Colonic mucosa (tissue), 4 donors: ENCODE data around the gene DUSP10. TPM values are rescaled to one million over a fixed set of nuclear protein-coding genes. Genes with fewer than 3 reads are reported as not detected.
A peak's percentile ranks its signal among the peaks of the same experiment; 100 is the strongest.

ENCODE experiments used
- DNase-seq: peaks from one replicate; pipeline ENCODE4 v3.0.0-alpha.2; 2020
- H3K27ac ChIP-seq: fragments of 200-600 bp; one replicate; pipeline ENCODE4 v1.8.0; 2021
- H3K27me3 ChIP-seq: fragments of 200-600 bp; one replicate; pipeline ENCODE4 v1.8.0; 2021
- H3K36me3 ChIP-seq: fragments of 200-600 bp; one replicate; pipeline ENCODE4 v1.8.0; 2021
- H3K4me1 ChIP-seq: fragments of 200-600 bp; one replicate; pipeline ENCODE4 v1.8.0; 2021; ENCODE audit warnings: mild to moderate bottlenecking
- H3K4me3 ChIP-seq: fragments of 200-600 bp; one replicate; pipeline ENCODE4 v1.8.0; 2021
- H3K9ac ChIP-seq, 2 donors: one replicate each; pipeline ENCODE4 v1.7.0; 2013; ENCODE audit warnings: control low read depth in 2 of 2, low read depth in 2 of 2, low read length in 2 of 2
- H3K9me3 ChIP-seq: fragments of 200-600 bp; one replicate; pipeline ENCODE4 v1.8.0; 2021
- intact Hi-C: fragments of 100-400 bp; cut with DNase I; formaldehyde crosslinking; loops from one replicate; pipeline ENCODE4 v1.14.1; 2022
- total RNA-seq, 2 donors: library from RNA; stranded (reverse); fragmentation: NEBNext Ultra II Directional in 1 of 2; extraction: Animal tissue kit (Norgen Biotek cat#: 25700) in 1 of 2; gene quantifications; one replicate each; pipeline ENCODE4 v1.2.1, GENCODE V29; 2021
- TF ChIP-seq, protein P1 (sequence below): fragments of 200-600 bp; IDR thresholded peaks from one replicate; pipeline ENCODE4 v1.8.0; 2022; ENCODE audit warnings: antibody characterized with exemption, mild to moderate bottlenecking
- donor health status: healthy.
- donor health status: DM: no; HTN: no; CAD: no.
- donor health status: DM: no; HTN: no; CAD: no.

DUSP10 gene
- total RNA-seq, 2 donors from 2014 or later, result 2.8 to 8.1 TPM

DNA sequence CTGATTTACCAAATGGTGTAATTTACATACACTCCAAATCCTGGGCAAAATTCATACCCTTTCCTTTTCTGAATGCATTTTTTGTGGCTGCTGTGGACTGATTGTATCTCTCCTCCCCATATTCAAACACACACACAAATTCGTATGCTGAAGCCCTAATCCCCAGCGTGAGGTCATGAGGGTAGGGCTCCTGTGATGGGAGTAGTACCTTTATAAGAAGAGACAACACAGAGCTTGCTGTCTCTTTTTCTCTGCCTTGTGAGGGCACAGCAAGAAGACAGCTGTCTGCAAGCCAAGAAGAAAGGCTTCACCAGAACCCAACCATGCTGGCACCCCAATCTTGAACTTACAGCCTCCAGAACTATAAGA, 24.4 kb downstream of the DUSP10 start:
- Histone ChIP-seq H3K4me1 (no peaks in the 10 kb centered on the region), H3K36me3 (no peaks in the 10 kb centered on the region), H3K4me3 (no peak overlapping the region), H3K9me3 (no peaks in the 10 kb centered on the region), H3K27ac (no peak overlapping the region), H3K27me3 (no peaks in the 10 kb centered on the region), H3K9ac (no peak overlapping the region)
- TF ChIP-seq, protein P1, sequence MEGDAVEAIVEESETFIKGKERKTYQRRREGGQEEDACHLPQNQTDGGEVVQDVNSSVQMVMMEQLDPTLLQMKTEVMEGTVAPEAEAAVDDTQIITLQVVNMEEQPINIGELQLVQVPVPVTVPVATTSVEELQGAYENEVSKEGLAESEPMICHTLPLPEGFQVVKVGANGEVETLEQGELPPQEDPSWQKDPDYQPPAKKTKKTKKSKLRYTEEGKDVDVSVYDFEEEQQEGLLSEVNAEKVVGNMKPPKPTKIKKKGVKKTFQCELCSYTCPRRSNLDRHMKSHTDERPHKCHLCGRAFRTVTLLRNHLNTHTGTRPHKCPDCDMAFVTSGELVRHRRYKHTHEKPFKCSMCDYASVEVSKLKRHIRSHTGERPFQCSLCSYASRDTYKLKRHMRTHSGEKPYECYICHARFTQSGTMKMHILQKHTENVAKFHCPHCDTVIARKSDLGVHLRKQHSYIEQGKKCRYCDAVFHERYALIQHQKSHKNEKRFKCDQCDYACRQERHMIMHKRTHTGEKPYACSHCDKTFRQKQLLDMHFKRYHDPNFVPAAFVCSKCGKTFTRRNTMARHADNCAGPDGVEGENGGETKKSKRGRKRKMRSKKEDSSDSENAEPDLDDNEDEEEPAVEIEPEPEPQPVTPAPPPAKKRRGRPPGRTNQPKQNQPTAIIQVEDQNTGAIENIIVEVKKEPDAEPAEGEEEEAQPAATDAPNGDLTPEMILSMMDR, result no peak
- no peak for DNase-seq
- intact Hi-C loops, result no loop called here

DNA sequence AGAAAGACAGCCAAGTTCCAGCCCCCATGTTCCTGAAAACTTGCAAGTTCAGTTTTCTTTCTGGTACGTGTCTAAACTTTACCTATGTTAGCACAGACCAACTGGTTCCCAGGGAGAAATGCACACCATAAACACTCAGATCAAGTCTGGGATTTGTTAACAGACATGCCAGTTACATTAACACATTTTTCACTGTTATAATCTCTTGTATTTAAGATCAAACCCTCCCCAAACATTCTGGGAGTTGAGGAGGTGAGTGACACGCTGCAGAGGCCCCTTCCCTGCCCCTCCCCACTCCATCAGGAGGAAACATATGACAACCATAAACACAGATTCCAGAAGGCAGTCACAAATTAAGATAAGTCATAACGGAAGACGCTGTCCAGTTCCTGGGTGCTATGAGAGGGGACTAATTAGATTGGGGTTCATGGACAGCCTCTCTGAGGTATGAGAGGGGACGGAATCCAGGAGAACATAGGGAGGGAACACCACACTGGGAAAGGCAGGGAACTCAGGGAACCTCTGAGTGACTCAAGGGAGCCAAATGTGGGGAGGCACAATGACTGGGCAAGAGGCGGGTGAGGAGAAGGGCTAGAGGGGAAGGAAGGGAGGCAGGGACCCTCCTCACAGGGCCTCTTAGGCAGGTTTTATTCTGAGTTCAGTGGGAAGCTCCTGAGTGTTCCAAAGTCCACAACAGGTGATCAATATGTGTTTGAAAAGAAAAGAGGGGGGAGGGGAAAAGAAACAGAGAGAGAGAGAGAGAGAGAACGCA, 25.0 kb downstream of the DUSP10 start:
- H3K4me1 ChIP-seq, result no peaks in the 10 kb centered on the region
- DNase-seq, result no peak
- H3K27ac ChIP-seq, result peak overlapping the region; percentile 31
- no peak overlapping the region for H3K9ac ChIP-seq
- intact Hi-C loops, result no loop called here
- H3K4me3 ChIP-seq, result no peak overlapping the region
- TF ChIP-seq, protein P1, result no peak
- no peaks in the 10 kb centered on the region for H3K36me3 ChIP-seq
- no peaks in the 10 kb centered on the region for H3K27me3 ChIP-seq
- H3K9me3 ChIP-seq, result no peaks in the 10 kb centered on the region

- peak overlapping the region; percentile 3 for H3K27ac ChIP-seq
- no peak overlapping the region for H3K4me3 ChIP-seq
- H3K36me3 ChIP-seq, result no peaks in the 10 kb centered on the region
- no peak for DNase-seq
- no peaks in the 10 kb centered on the region for H3K9me3 ChIP-seq
- H3K9ac ChIP-seq, result no peak overlapping the region
- no peaks in the 10 kb centered on the region for H3K27me3 ChIP-seq
- intact Hi-C loops, result no loop called here
- H3K4me1 ChIP-seq, result no peaks in the 10 kb centered on the region
- TF ChIP-seq, protein P1, result no peak
Measured at GRCh38 chr1:221715321-221716169, 26.3 kb downstream of the DUSP10 start.

- Histone ChIP-seq H3K9me3 (no peaks in the 10 kb centered on the region), H3K27me3 (no peaks in the 10 kb centered on the region), H3K36me3 (no peaks in the 10 kb centered on the region), H3K27ac (peak overlapping the region; percentile 3), H3K4me3 (no peak overlapping the region), H3K9ac (no peak overlapping the region), H3K4me1 (peaks cover 6% of the 10 kb centered on the region)
- intact Hi-C loops, result no loop called here
- TF ChIP-seq, protein P1, result no peak
- no peak for DNase-seq
Measured at GRCh38 chr1:221714227-221715152, 27.4 kb downstream of the DUSP10 start.
